NCI-H1436 (cell line): ENCODE results near the gene FBXL13.
"Not testable (repeated sequence)": the region's sequence is repeated elsewhere in the genome, so short reads cannot be mapped to it uniquely, and the experiment has no call there.

Source experiments
- DNase-seq: peaks from one replicate; lab custom pipeline; 2025; lab: John Stamatoyannopoulos, UW

Gene FBXL13

GRCh38 chr7:102849538-102849937 is 225.1 kb downstream of the FBXL13 start:
- no peak for DNase-seq

- no peak for DNase-seq
Observed at GRCh38 chr7:102849079-102849478, 225.5 kb downstream of the FBXL13 start.

GRCh38 chr7:102845346-102845745 is 229.2 kb downstream of the FBXL13 start:
- DNase-seq = no peak

- no peak for DNase-seq
Observed at GRCh38 chr7:102843850-102844249, 230.7 kb downstream of the FBXL13 start.

GRCh38 chr7:102842284-102842683 is 232.3 kb downstream of the FBXL13 start:
- DNase-seq = no peak

GRCh38 chr7:102841290-102841689 is 233.3 kb downstream of the FBXL13 start:
- DNase-seq = no peak

GRCh38 chr7:102840404-102840803 is 234.2 kb downstream of the FBXL13 start:
- no peak for DNase-seq

- DNase-seq = not testable (repeated sequence)
Observed at GRCh38 chr7:102838572-102839101, 236.0 kb downstream of the FBXL13 start.

GRCh38 chr7:102837802-102838201 is 236.8 kb downstream of the FBXL13 start:
- DNase-seq = no peak

- DNase-seq = no peak
Observed at GRCh38 chr7:102836977-102837376, 237.6 kb downstream of the FBXL13 start.

GRCh38 chr7:102836191-102836919 is 238.2 kb downstream of the FBXL13 start:
- DNase-seq = no peak

- DNase-seq = no peak
Observed at GRCh38 chr7:102834999-102835398, 239.6 kb downstream of the FBXL13 start.

- DNase-seq = no peak
Observed at GRCh38 chr7:102834466-102834865, 240.1 kb downstream of the FBXL13 start.

- DNase-seq = no peak
Observed at GRCh38 chr7:102833343-102833742, 241.3 kb downstream of the FBXL13 start.

GRCh38 chr7:102832674-102833073 is 241.9 kb downstream of the FBXL13 start:
- DNase-seq = no peak

GRCh38 chr7:102830197-102830596 is 244.4 kb downstream of the FBXL13 start:
- no peak for DNase-seq

GRCh38 chr7:102829075-102829474 is 245.5 kb downstream of the FBXL13 start:
- DNase-seq = no peak

GRCh38 chr7:102828286-102828685 is 246.3 kb downstream of the FBXL13 start:
- no peak for DNase-seq

- no peak for DNase-seq
Observed at GRCh38 chr7:102823390-102824119, 251.0 kb downstream of the FBXL13 start.

GRCh38 chr7:102821994-102822747 is 252.4 kb downstream of the FBXL13 start:
- DNase-seq = no peak

GRCh38 chr7:102819151-102819550 is 255.4 kb downstream of the FBXL13 start:
- no peak for DNase-seq
